KMS-11 (cell line): Measurements from ENCODE around the gene CALD1.

Experiments
- H2AFZ ChIP-seq: fragments of 200-600 bp; sonication (generic); 2 replicates; pipeline ENCODE4 v1.6.1; 2016; ENCODE audit warnings: antibody characterized with exemption, mixed run types, low read depth
- H3K27ac ChIP-seq: fragments of 200-600 bp; sonication (generic); 2 replicates; pipeline ENCODE4 v1.6.1; 2016; ENCODE audit warnings: mild to moderate bottlenecking, mixed run types
- H3K27me3 ChIP-seq: fragments of 200-600 bp; sonication (generic); 2 replicates; pipeline ENCODE4 v1.6.1; 2017; ENCODE audit warnings: mild to moderate bottlenecking, low read depth, mixed run types, moderate library complexity; ENCODE audit not compliant: insufficient read depth
- H3K36me3 ChIP-seq: fragments of 200-600 bp; sonication (generic); 2 replicates; pipeline ENCODE4 v1.6.1; 2017; ENCODE audit warnings: mild to moderate bottlenecking, mixed run types; ENCODE audit not compliant: insufficient read depth
- H3K4me1 ChIP-seq: fragments of 200-600 bp; sonication (generic); 2 replicates; pipeline ENCODE4 v1.6.1; 2016; ENCODE audit warnings: mild to moderate bottlenecking, low read depth, mixed run types; ENCODE audit not compliant: poor library complexity, severe bottlenecking
- H3K4me2 ChIP-seq: fragments of 200-600 bp; sonication (generic); 2 replicates; pipeline ENCODE4 v1.7.0; 2016; ENCODE audit warnings: mild to moderate bottlenecking, mixed run types
- H3K4me3 ChIP-seq: fragments of 200-600 bp; sonication (generic); IDR thresholded peaks from 2 replicates; pipeline ENCODE4 v1.6.1; 2017; ENCODE audit warnings: low read depth, low read length, mixed read lengths; ENCODE audit not compliant: insufficient read depth
- H3K79me2 ChIP-seq: fragments of 200-600 bp; sonication (generic); 2 replicates; pipeline ENCODE4 v1.6.1; 2016; ENCODE audit warnings: low read depth, mixed run types; ENCODE audit not compliant: insufficient read depth
- H3K9ac ChIP-seq: fragments of 200-600 bp; sonication (generic); 2 replicates; pipeline ENCODE4 v1.6.1; 2016; ENCODE audit warnings: mild to moderate bottlenecking, mixed run types
- H4K20me1 ChIP-seq: fragments of 200-600 bp; sonication (generic); 2 replicates; pipeline ENCODE4 v1.6.1; 2016; ENCODE audit warnings: mild to moderate bottlenecking, mixed run types; ENCODE audit not compliant: insufficient read depth
- CTCF ChIP-seq: fragments of 200-600 bp; sonication (generic); conservative IDR thresholded peaks from 2 replicates; pipeline ENCODE4 v1.6.1; 2017; ENCODE audit warnings: low read depth, mild to moderate bottlenecking, antibody characterized with exemption, low read length, moderate library complexity, mixed read lengths

Gene CALD1

GRCh38 chr7:134770676-134771075 lies 8.8 kb upstream of the CALD1 start:
- Histone ChIP-seq H3K36me3 (no peaks in the 10 kb centered on the region), H3K27me3 (no peaks in the 10 kb centered on the region), H3K9ac (no peak overlapping the region), H4K20me1 (no peaks in the 10 kb centered on the region), H3K4me1 (no peaks in the 10 kb centered on the region), H3K4me2 (no peak overlapping the region), H2AFZ (no peak overlapping the region), H3K4me3 (no peak overlapping the region), H3K27ac (no peak overlapping the region), H3K79me2 (no peaks in the 10 kb centered on the region)
- TF ChIP-seq CTCF, result no peak

GRCh38 chr7:134771111-134771510 lies 8.3 kb upstream of the CALD1 start:
- H3K36me3 ChIP-seq, result no peaks in the 10 kb centered on the region
- no peak overlapping the region for H3K4me2 ChIP-seq
- no peak overlapping the region for H3K9ac ChIP-seq
- no peak overlapping the region for H3K27ac ChIP-seq
- no peaks in the 10 kb centered on the region for H3K79me2 ChIP-seq
- H2AFZ ChIP-seq, result no peak overlapping the region
- no peaks in the 10 kb centered on the region for H3K4me1 ChIP-seq
- TF ChIP-seq CTCF, result no peak
- no peaks in the 10 kb centered on the region for H4K20me1 ChIP-seq
- no peaks in the 10 kb centered on the region for H3K27me3 ChIP-seq
- H3K4me3 ChIP-seq, result no peak overlapping the region

- no peaks in the 10 kb centered on the region for H3K36me3 ChIP-seq
- no peak overlapping the region for H3K4me2 ChIP-seq
- no peaks in the 10 kb centered on the region for H3K4me1 ChIP-seq
- no peak overlapping the region for H3K4me3 ChIP-seq
- no peak for TF ChIP-seq CTCF
- H3K9ac ChIP-seq, result no peak overlapping the region
- no peaks in the 10 kb centered on the region for H3K27me3 ChIP-seq
- H2AFZ ChIP-seq, result no peak overlapping the region
- no peak overlapping the region for H3K27ac ChIP-seq
- no peaks in the 10 kb centered on the region for H4K20me1 ChIP-seq
- H3K79me2 ChIP-seq, result no peaks in the 10 kb centered on the region
Measured at GRCh38 chr7:134771889-134772288, 7.5 kb upstream of the CALD1 start.

GRCh38 chr7:134772401-134772800 lies 7.0 kb upstream of the CALD1 start:
- no peaks in the 10 kb centered on the region for H4K20me1 ChIP-seq
- no peak overlapping the region for H3K27ac ChIP-seq
- H3K9ac ChIP-seq, result no peak overlapping the region
- H2AFZ ChIP-seq, result no peak overlapping the region
- no peaks in the 10 kb centered on the region for H3K4me1 ChIP-seq
- H3K4me3 ChIP-seq, result no peak overlapping the region
- H3K4me2 ChIP-seq, result no peak overlapping the region
- no peaks in the 10 kb centered on the region for H3K36me3 ChIP-seq
- no peaks in the 10 kb centered on the region for H3K27me3 ChIP-seq
- no peak for TF ChIP-seq CTCF
- H3K79me2 ChIP-seq, result no peaks in the 10 kb centered on the region

GRCh38 chr7:134773164-134773563 lies 6.3 kb upstream of the CALD1 start:
- Histone ChIP-seq H3K4me1 (no peaks in the 10 kb centered on the region), H2AFZ (no peak overlapping the region), H4K20me1 (no peaks in the 10 kb centered on the region), H3K27ac (no peak overlapping the region), H3K79me2 (no peaks in the 10 kb centered on the region), H3K4me3 (no peak overlapping the region), H3K9ac (no peak overlapping the region), H3K27me3 (no peaks in the 10 kb centered on the region), H3K36me3 (no peaks in the 10 kb centered on the region), H3K4me2 (no peak overlapping the region)
- TF ChIP-seq CTCF, result no peak
